Gastrocnemius medialis (tissue), 4 donors: ENCODE data around the gene ZNHIT1. TPM values are rescaled to one million over a fixed set of nuclear protein-coding genes. Genes with fewer than 3 reads are reported as not detected.

ENCODE experiments used
- ATAC-seq, 2 donors: fragments of 150-250 bp; one replicate each; pipeline ENCODE4 v1.9.1; 2016
- DNase-seq, 2 donors: peaks; one replicate each; pipeline ENCODE4 v3.0.0-alpha.2; 2019
- H3K27ac ChIP-seq, 4 donors: fragments of 200-600 bp; sonication (generic); 1 replicate in 1 of 4; 2 replicates in 3 of 4; pipeline ENCODE4 v1.5.1; 2016 to 2018; ENCODE audit warnings: mild to moderate bottlenecking in 2 of 4, moderate library complexity in 1 of 4
- H3K27me3 ChIP-seq, 3 donors: fragments of 200-600 bp; sonication (generic) in 2 of 3; 1 replicate in 1 of 3; 2 replicates in 2 of 3; pipeline versions ENCODE4 v1.5.1 to v1.6.0; 2016 to 2019; ENCODE audit warnings: mild to moderate bottlenecking in 1 of 3, moderate library complexity in 1 of 3
- H3K36me3 ChIP-seq, 2 donors: fragments of 200-600 bp; sonication (generic) in 1 of 2; one replicate each; pipeline ENCODE4 v1.5.1; 2017 to 2018
- H3K4me1 ChIP-seq, 2 donors: fragments of 200-600 bp; sonication (generic) in 1 of 2; one replicate each; pipeline ENCODE4 v1.5.1; 2016 to 2017; ENCODE audit warnings: mild to moderate bottlenecking in 2 of 2
- H3K4me3 ChIP-seq, 4 donors: fragments of 200-600 bp; sonication (generic) in 3 of 4; 1 replicate in 1 of 4; 2 replicates in 3 of 4; pipeline ENCODE4 v1.5.1; 2016 to 2019; ENCODE audit warnings: mild to moderate bottlenecking in 2 of 4
- H3K9me3 ChIP-seq, 3 donors: fragments of 200-600 bp; sonication (generic) in 2 of 3; 1 replicate in 1 of 3; 2 replicates in 2 of 3; pipeline ENCODE4 v1.5.1; 2016 to 2019
- CTCF ChIP-seq, 5 experiments: fragments of 450-650 bp in 3 of 5; fragments of 200-600 bp in 2 of 5; sonication (generic) in 2 of 5; IDR thresholded peaks in 4 of 5; conservative IDR thresholded peaks in 1 of 5; 1 replicate in 4 of 5; 2 replicates in 1 of 5; pipeline ENCODE4 v1.5.1; 2016 to 2019; ENCODE audit warnings: antibody characterized with exemption in 5 of 5, mild to moderate bottlenecking in 3 of 5, moderate library complexity in 3 of 5
- POLR2A ChIP-seq, 2 donors: fragments of 450-650 bp; IDR thresholded peaks; one replicate each; pipeline ENCODE4 v1.6.1; 2017; ENCODE audit warnings: antibody characterized with exemption in 2 of 2, mild to moderate bottlenecking in 2 of 2, moderate library complexity in 2 of 2
- in situ Hi-C, 4 donors: fragments of 200-750 bp; cut with MboI; loops; one replicate each; pipeline versions ENCODE4 v1.15.0 to v1.8.0; 2017; ENCODE audit warnings: low sequenced_read_pairs in 4 of 4
- intact Hi-C: fragments of 100-400 bp; cut with DNase I; formaldehyde crosslinking; loops from one replicate; pipeline ENCODE4 v1.15.1; 2023; ENCODE audit warnings: low total_unique reads
- total RNA-seq, 4 donors: library from RNA; depleted of rRNA; stranded (reverse); fragments of >200 nt; gene quantifications; one replicate each; pipeline versions ENCODE4 v1.1.0 to v1.2.3, GENCODE V29; 2016

Gene ZNHIT1
- total RNA-seq, 4 donors from 2014 or later: 66.7 to 83.9 (median 71.9) TPM

GRCh38 chr7:101241015-101241363, 23.0 kb downstream of the ZNHIT1 start:
- Histone ChIP-seq H3K36me3 (peaks cover 0 to 25% of the 10 kb centered on the region in 2 donors), H3K4me3 (no peak overlapping the region), H3K9me3 (no peaks in the 10 kb centered on the region), H3K4me1 (peaks cover 57 to 59% of the 10 kb centered on the region in 2 donors), H3K27ac (peak overlapping the region; percentile 7 to 97 (median 62)), H3K27me3 (no peaks in the 10 kb centered on the region)
- no peak for TF ChIP-seq POLR2A (IDR thresholded peaks at IDR 0.05)
- no peak for TF ChIP-seq CTCF (IDR thresholded peaks at IDR 0.05 in 4 of 5, conservative IDR thresholded peaks at IDR 0.05 in 1 of 5)
- in situ Hi-C loops: no loop called here
- intact Hi-C loops: loop anchor here (5.0 to 10.0 kb wide), 2 partner anchors 154 to 346 kb away; partner anchors contain the start of genes ACHE and TRIM56
- DNase-seq (no peak), ATAC-seq (no peak)

- no peak for ATAC-seq
- no peak for DNase-seq
- in situ Hi-C loops: no loop called here
- Histone ChIP-seq H3K4me3 (no peak overlapping the region), H3K36me3 (peaks cover 0 to 25% of the 10 kb centered on the region in 2 donors), H3K9me3 (no peaks in the 10 kb centered on the region), H3K27ac (peak overlapping the region; percentile 38 to 97 (median 72)), H3K27me3 (no peaks in the 10 kb centered on the region), H3K4me1 (peaks cover 58 to 60% of the 10 kb centered on the region in 2 donors)
- no peak for TF ChIP-seq POLR2A (IDR thresholded peaks at IDR 0.05)
- no peak for TF ChIP-seq CTCF (IDR thresholded peaks at IDR 0.05 in 4 of 5, conservative IDR thresholded peaks at IDR 0.05 in 1 of 5)
- intact Hi-C loops: loop anchor here (5.0 to 10.0 kb wide), 2 partner anchors 154 to 347 kb away; partner anchors contain the start of genes ACHE and TRIM56
Measured at GRCh38 chr7:101241443-101242349, 23.7 kb downstream of the ZNHIT1 start.

GRCh38 chr7:101243646-101244374, 25.8 kb downstream of the ZNHIT1 start:
- ATAC-seq: peak; percentile 5 to 11
- Histone ChIP-seq H3K36me3 (peaks cover 0 to 23% of the 10 kb centered on the region in 2 donors), H3K9me3 (no peaks in the 10 kb centered on the region), H3K4me3 (peak overlapping the region; percentile 78 to 83 (median 80)), H3K27me3 (no peaks in the 10 kb centered on the region), H3K27ac (peak overlapping the region; percentile 95 to 100 (median 97)), H3K4me1 (peaks cover 44 to 47% of the 10 kb centered on the region in 2 donors)
- peak in 1 of 2 donors; percentile 40 for DNase-seq
- in situ Hi-C loops: no loop called here
- TF ChIP-seq CTCF (IDR thresholded peaks at IDR 0.05 in 4 of 5, conservative IDR thresholded peaks at IDR 0.05 in 1 of 5): peak in 1 of 5 experiments; percentile 97
- TF ChIP-seq POLR2A (IDR thresholded peaks at IDR 0.05): no peak
- intact Hi-C loops: loop anchor here (1.0 to 10.0 kb wide), 6 partner anchors 8 to 349 kb away; partner anchors contain the start of genes ACHE, IFT22, PLOD3 and TRIM56

- H3K9me3 ChIP-seq: no peaks in the 10 kb centered on the region
- peaks cover 0 to 20% of the 10 kb centered on the region in 2 donors for H3K36me3 ChIP-seq
- intact Hi-C loops: loop anchor here (1.0 to 10.0 kb wide), 6 partner anchors 8 to 350 kb away; partner anchors contain the start of genes ACHE, IFT22, PLOD3 and TRIM56
- ATAC-seq: peak; percentile 95 to 96
- in situ Hi-C loops: no loop called here
- DNase-seq: peak; percentile 89 to 91
- peak within 1 kb of the TSS; percentile 95 to 100 (median 97) for H3K27ac ChIP-seq
- H3K4me1 ChIP-seq: peaks cover 42 to 43% of the 10 kb centered on the region in 2 donors
- no peaks in the 10 kb centered on the region for H3K27me3 ChIP-seq
- H3K4me3 ChIP-seq: peak within 1 kb of the TSS; percentile 78 to 83 (median 80)
- peak; percentile 45 to 98 (median 95) for TF ChIP-seq CTCF (IDR thresholded peaks at IDR 0.05 in 4 of 5, conservative IDR thresholded peaks at IDR 0.05 in 1 of 5)
- peak; percentile 86 to 87 for TF ChIP-seq POLR2A (IDR thresholded peaks at IDR 0.05)
Measured at GRCh38 chr7:101244375-101245146, 26.6 kb downstream of the ZNHIT1 start, which contains the start of gene FIS1. FIS1 (minus strand) TSS chr7:101245081; CDS start chr7:101245004, 77 bp downstream.
